Brain microvascular endothelial cell (primary cell): ENCODE measurements around the gene HTT.

Source experiments
- DNase-seq: peaks from one replicate; pipeline ENCODE4 v3.0.0-alpha.2; 2020
- H3K27ac ChIP-seq: fragments of 250-450 bp; sonication (Bioruptor Pico); 2 replicates; pipeline ENCODE4 v1.5.1; 2020; ENCODE audit warnings: mild to moderate bottlenecking, moderate library complexity
- H3K27me3 ChIP-seq: fragments of 250-450 bp; sonication (Bioruptor Pico); replicated peaks from 2 replicates; pipeline ENCODE4 v1.5.1; 2020; ENCODE audit warnings: mild to moderate bottlenecking
- H3K36me3 ChIP-seq: fragments of 250-450 bp; sonication (Bioruptor Pico); replicated peaks from 2 replicates; pipeline ENCODE4 v1.5.1; 2020; ENCODE audit warnings: mild to moderate bottlenecking
- H3K4me3 ChIP-seq: 2 replicates; pipeline ENCODE4 v1.5.1; 2011; ENCODE audit warnings: low read depth, mild to moderate bottlenecking, control low read depth, low read length, moderate library complexity
- CTCF ChIP-seq: IDR thresholded peaks from 2 replicates; pipeline ENCODE4 v1.5.1; 2011; ENCODE audit warnings: low read depth, mild to moderate bottlenecking, moderate library complexity, low read length, control low read depth, inconsistent platforms; ENCODE audit errors: missing control alignments
- in situ Hi-C: cut with HindIII; loops from 2 replicates; pipeline ENCODE4 v1.10.0; 2017; ENCODE audit warnings: low sequenced_read_pairs, low pct_ligation_motif_present

HTT gene

GRCh38 chr4:3196670-3197359 is 122.3 kb downstream of the HTT start:
- no peak for DNase-seq
- H3K36me3 ChIP-seq = peaks cover 4% of the 10 kb centered on the region
- in situ Hi-C loops = no loop called here
- no peak overlapping the region for H3K4me3 ChIP-seq
- H3K27me3 ChIP-seq = no peaks in the 10 kb centered on the region
- no peak overlapping the region for H3K27ac ChIP-seq
- TF ChIP-seq CTCF = no peak

- no peak overlapping the region for H3K27ac ChIP-seq
- TF ChIP-seq CTCF = no peak
- H3K4me3 ChIP-seq = no peak overlapping the region
- in situ Hi-C loops = no loop called here
- DNase-seq = no peak
- H3K36me3 ChIP-seq = peaks cover 4% of the 10 kb centered on the region
- H3K27me3 ChIP-seq = no peaks in the 10 kb centered on the region
Observed at GRCh38 chr4:3197366-3198105, 123.1 kb downstream of the HTT start.

- Histone ChIP-seq H3K4me3 (no peak overlapping the region), H3K36me3 (peaks cover 4% of the 10 kb centered on the region), H3K27me3 (no peaks in the 10 kb centered on the region), H3K27ac (no peak overlapping the region)
- DNase-seq = no peak
- TF ChIP-seq CTCF = no peak
- in situ Hi-C loops = no loop called here
Observed at GRCh38 chr4:3198906-3199305, 124.4 kb downstream of the HTT start.

DNA sequence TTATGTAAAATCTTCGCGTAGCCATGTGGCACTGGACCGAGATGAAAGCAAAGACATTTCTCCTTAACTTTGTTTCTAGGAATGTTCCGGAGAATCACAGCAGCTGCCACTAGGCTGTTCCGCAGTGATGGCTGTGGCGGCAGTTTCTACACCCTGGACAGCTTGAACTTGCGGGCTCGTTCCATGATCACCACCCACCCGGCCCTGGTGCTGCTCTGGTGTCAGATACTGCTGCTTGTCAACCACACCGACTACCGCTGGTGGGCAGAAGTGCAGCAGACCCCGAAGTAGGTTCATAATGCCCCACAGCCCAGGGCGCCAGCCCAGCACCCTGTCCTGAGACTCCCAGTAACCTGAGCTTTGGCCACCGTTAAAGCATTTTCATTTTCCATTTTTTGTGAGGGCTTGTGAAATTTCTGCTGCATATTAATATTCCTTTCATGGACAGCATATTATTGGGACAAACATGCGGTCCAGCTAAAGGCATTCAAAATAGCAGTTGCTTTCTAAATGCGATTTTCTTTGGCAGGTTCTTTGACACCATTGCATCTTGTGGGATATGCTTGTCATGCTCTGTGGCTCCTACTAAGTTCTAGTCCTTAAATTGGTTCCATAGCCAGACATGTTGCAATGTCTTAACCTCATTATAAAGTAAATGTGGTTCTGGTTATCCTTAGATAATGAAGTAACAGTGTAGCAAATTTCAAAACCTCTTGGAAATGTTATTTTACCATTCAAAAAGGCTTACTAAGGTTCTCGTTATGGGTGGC is 125.4 kb downstream of the HTT start:
- DNase-seq = no peak
- H3K4me3 ChIP-seq = no peak overlapping the region
- H3K27me3 ChIP-seq = no peaks in the 10 kb centered on the region
- in situ Hi-C loops = no loop called here
- no peak overlapping the region for H3K27ac ChIP-seq
- peaks cover 4% of the 10 kb centered on the region for H3K36me3 ChIP-seq
- TF ChIP-seq CTCF = no peak

GRCh38 chr4:3200423-3201090 is 126.1 kb downstream of the HTT start:
- peaks cover 4% of the 10 kb centered on the region for H3K36me3 ChIP-seq
- in situ Hi-C loops = no loop called here
- TF ChIP-seq CTCF = no peak
- no peak overlapping the region for H3K4me3 ChIP-seq
- H3K27ac ChIP-seq = no peak overlapping the region
- no peak for DNase-seq
- H3K27me3 ChIP-seq = no peaks in the 10 kb centered on the region
